HepG2 (cell line): ENCODE results near the gene PRELID1. TPM values are rescaled to one million over a fixed set of nuclear protein-coding genes. Genes with fewer than 3 reads are reported as not detected.
A peak's percentile ranks its signal among the peaks of the same experiment; 100 is the strongest.

Experiments
- DMTF1 ChIP-seq: sonication (generic); formaldehyde crosslinking; IDR thresholded peaks from 2 replicates; pipeline ENCODE4 v1.4.0; 2020; ENCODE audit warnings: mild to moderate bottlenecking, missing genetic modification reagents
- KLF11 ChIP-seq: IDR thresholded peaks from 2 replicates; pipeline ENCODE4 v1.6.1; 2016; ENCODE audit warnings: missing compliant biosample characterization
- NFIC ChIP-seq: IDR thresholded peaks from 2 replicates; pipeline ENCODE4 v1.6.1; 2012; ENCODE audit warnings: mild to moderate bottlenecking, low read length, inconsistent platforms
- REPIN1 ChIP-seq: sonication (generic); formaldehyde crosslinking; IDR thresholded peaks from 2 replicates; pipeline ENCODE4 v1.8.0; 2022; ENCODE audit warnings: missing genetic modification reagents, low read depth, mild to moderate bottlenecking, borderline replicate concordance
- RFXANK ChIP-seq: IDR thresholded peaks from 2 replicates; pipeline ENCODE4 v1.6.1; 2016
- SMARCC2 ChIP-seq: fragments of 450-650 bp; IDR thresholded peaks from 2 replicates; pipeline ENCODE4 v1.6.1; 2017; ENCODE audit warnings: antibody characterized with exemption, mild to moderate bottlenecking
- SRY ChIP-seq: sonication (generic); formaldehyde crosslinking; IDR thresholded peaks from 2 replicates; pipeline ENCODE4 v1.8.0; 2022; ENCODE audit warnings: mild to moderate bottlenecking, missing genetic modification reagents
- ZBTB21 ChIP-seq: sonication (generic); formaldehyde crosslinking; IDR thresholded peaks from 2 replicates; pipeline ENCODE4 v1.4.0; 2020; ENCODE audit warnings: missing genetic modification reagents
- ZFX ChIP-seq: sonication (generic); formaldehyde crosslinking; IDR thresholded peaks from 2 replicates; pipeline ENCODE4 v1.4.0; 2020; ENCODE audit warnings: mild to moderate bottlenecking, low read depth, missing genetic modification reagents, moderate library complexity
- ZNF138 ChIP-seq: sonication (generic); formaldehyde crosslinking; IDR thresholded peaks from 2 replicates; pipeline ENCODE4 v1.5.0; 2020; ENCODE audit warnings: mild to moderate bottlenecking, low read depth, missing genetic modification reagents
- ZNF317 ChIP-seq: sonication (generic); formaldehyde crosslinking; IDR thresholded peaks from 2 replicates; pipeline ENCODE4 v1.5.0; 2020; ENCODE audit warnings: mild to moderate bottlenecking, missing genetic modification reagents
- ZNF33B ChIP-seq: sonication (generic); formaldehyde crosslinking; IDR thresholded peaks from 2 replicates; pipeline ENCODE4 v1.5.1; 2020; ENCODE audit warnings: mild to moderate bottlenecking, missing genetic modification reagents
- ZNF766 ChIP-seq: sonication (generic); formaldehyde crosslinking; IDR thresholded peaks from 2 replicates; pipeline ENCODE4 v1.5.0; 2020; ENCODE audit warnings: missing genetic modification reagents, borderline replicate concordance
- ZNF777 ChIP-seq: sonication (generic); formaldehyde crosslinking; IDR thresholded peaks from 2 replicates; pipeline ENCODE4 v1.4.0; 2020; ENCODE audit warnings: missing genetic modification reagents
- polyA plus RNA-seq, 8 experiments: library from polyadenylated mRNA; depleted of rRNA in 3 of 8; stranded (reverse) in 7 of 8; unstranded in 1 of 8; fragments of >200 nt; fragmentation: Illumina TruSeq in 4 of 8; extraction: Trizol in 4 of 8; gene quantifications; 2 replicates each; pipeline versions ENCODE4 v1.2.1 to v1.2.3, GENCODE V29; 2011 to 2016; ENCODE audit warnings: low read depth in 4 of 8, missing spikeins in 1 of 8, mixed read lengths in 1 of 8; ENCODE audit not compliant: insufficient read depth in 1 of 8
- total RNA-seq, 5 experiments: library from RNA; depleted of rRNA; stranded (reverse); fragments of >200 nt; fragmentation: Illumina TruSeq; extraction: Trizol; gene quantifications; 2 replicates each; pipeline ENCODE4 v1.2.3, GENCODE V29; 2016; ENCODE audit warnings: low read depth in 1 of 5
- TF ChIP-seq, protein P1 (sequence below): sonication (generic); formaldehyde crosslinking; IDR thresholded peaks from 2 replicates; pipeline ENCODE4 v1.5.0; 2020; ENCODE audit warnings: mild to moderate bottlenecking, low read depth, missing genetic modification reagents, borderline replicate concordance
- TF ChIP-seq, protein P2 (sequence below): sonication (generic); formaldehyde crosslinking; IDR thresholded peaks from 2 replicates; pipeline ENCODE4 v1.8.0; 2022; ENCODE audit warnings: mild to moderate bottlenecking, missing genetic modification reagents; ENCODE audit not compliant: insufficient replicate concordance
- TF ChIP-seq, protein P3 (sequence below): IDR thresholded peaks from 2 replicates; pipeline ENCODE4 v1.6.1; 2018; ENCODE audit warnings: missing genetic modification reagents, mild to moderate bottlenecking, missing compliant biosample characterization
- TF ChIP-seq, protein P4 (sequence below): sonication (generic); formaldehyde crosslinking; IDR thresholded peaks from 2 replicates; pipeline ENCODE4 v1.4.0; 2020; ENCODE audit warnings: missing genetic modification reagents

PRELID1 gene
- total and polyA plus RNA-seq, 2 of the 13 experiments (the other 11 are each of a cell fraction or from before 2014, with no cell fraction given) = 250 to 271 TPM

DNA sequence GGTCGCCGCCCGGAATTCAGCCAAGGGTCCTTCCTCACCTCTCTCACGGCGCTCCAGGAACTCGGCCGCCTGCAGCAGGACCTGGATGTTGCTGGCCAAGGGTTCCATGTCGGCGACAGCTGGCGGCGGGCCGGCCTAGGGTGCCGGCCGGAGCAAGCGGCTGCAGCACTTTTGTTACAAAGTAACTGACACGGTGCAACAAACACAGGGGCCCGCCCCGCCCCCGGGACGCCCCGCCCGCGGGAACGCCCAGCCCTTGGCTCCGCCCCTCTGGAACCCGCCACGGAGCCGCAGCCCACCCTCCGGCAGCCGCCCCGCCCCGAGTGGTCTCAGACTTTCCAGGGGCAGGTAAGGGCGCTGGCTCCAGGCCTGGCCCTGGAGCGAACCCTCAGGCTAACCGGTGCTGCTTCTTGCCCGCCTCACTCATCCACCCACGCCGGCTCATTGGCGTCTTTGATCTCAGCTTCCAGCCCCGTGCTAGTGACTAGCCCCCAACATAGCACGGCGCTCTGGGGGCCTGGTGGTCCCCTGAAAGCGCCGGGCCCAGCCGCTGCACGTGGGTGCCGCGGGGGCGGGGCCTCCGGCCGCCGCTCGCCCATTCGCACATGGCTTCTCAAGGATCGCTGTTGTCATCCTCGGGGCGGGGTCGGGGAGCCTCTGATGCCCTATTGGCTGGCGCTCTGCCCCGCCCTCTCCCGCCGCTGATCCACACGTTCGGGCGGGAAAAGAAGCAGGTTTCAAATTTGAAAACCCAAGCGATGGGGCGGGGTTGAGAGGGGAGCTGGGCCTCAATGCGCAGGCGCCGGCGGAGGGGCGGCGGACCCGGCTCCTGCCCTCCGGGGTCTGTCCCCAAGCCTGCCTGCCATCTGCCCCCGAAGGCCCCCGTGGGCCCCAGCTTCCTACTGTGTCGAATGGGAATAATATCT, 8.4 kb downstream of the PRELID1 start, which contains the start of gene MXD3 (continued):
- TF ChIP-seq, protein P1, sequence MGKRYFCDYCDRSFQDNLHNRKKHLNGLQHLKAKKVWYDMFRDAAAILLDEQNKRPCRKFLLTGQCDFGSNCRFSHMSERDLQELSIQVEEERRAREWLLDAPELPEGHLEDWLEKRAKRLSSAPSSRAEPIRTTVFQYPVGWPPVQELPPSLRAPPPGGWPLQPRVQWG (CRISPR knock-in tag) = no peak
- TF ChIP-seq SRY (CRISPR knock-in tag) (no peak), ZNF138 (CRISPR knock-in tag) (peak; percentile 40; the same call in 1 of the 2 replicates), SMARCC2 (no peak), ZFX (CRISPR knock-in tag) (peak; percentile 81), DMTF1 (CRISPR knock-in tag) (no peak), ZNF317 (CRISPR knock-in tag) (no peak), NFIC (no peak), ZNF33B (CRISPR knock-in tag) (no peak), RFXANK (CRISPR knock-in tag) (no peak), KLF11 (CRISPR knock-in tag) (0 out of 2 replicates have a peak, but pooled peaks have one; percentile 60), ZBTB21 (CRISPR knock-in tag) (no peak), REPIN1 (CRISPR knock-in tag) (0 out of 2 replicates have a peak, but pooled peaks have one; percentile 28), ZNF777 (CRISPR knock-in tag) (0 out of 2 replicates have a peak, but pooled peaks have one; percentile 43), ZNF766 (CRISPR knock-in tag) (0 out of 2 replicates have a peak, but pooled peaks have one; percentile 43)
- TF ChIP-seq, protein P2, sequence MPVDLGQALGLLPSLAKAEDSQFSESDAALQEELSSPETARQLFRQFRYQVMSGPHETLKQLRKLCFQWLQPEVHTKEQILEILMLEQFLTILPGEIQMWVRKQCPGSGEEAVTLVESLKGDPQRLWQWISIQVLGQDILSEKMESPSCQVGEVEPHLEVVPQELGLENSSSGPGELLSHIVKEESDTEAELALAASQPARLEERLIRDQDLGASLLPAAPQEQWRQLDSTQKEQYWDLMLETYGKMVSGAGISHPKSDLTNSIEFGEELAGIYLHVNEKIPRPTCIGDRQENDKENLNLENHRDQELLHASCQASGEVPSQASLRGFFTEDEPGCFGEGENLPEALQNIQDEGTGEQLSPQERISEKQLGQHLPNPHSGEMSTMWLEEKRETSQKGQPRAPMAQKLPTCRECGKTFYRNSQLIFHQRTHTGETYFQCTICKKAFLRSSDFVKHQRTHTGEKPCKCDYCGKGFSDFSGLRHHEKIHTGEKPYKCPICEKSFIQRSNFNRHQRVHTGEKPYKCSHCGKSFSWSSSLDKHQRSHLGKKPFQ (CRISPR knock-in tag) = peak; percentile 62
- TF ChIP-seq, protein P3, sequence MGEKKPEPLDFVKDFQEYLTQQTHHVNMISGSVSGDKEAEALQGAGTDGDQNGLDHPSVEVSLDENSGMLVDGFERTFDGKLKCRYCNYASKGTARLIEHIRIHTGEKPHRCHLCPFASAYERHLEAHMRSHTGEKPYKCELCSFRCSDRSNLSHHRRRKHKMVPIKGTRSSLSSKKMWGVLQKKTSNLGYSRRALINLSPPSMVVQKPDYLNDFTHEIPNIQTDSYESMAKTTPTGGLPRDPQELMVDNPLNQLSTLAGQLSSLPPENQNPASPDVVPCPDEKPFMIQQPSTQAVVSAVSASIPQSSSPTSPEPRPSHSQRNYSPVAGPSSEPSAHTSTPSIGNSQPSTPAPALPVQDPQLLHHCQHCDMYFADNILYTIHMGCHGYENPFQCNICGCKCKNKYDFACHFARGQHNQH (CRISPR knock-in tag) = 0 out of 2 replicates have a peak, but pooled peaks have one; percentile 22
- TF ChIP-seq, protein P4, sequence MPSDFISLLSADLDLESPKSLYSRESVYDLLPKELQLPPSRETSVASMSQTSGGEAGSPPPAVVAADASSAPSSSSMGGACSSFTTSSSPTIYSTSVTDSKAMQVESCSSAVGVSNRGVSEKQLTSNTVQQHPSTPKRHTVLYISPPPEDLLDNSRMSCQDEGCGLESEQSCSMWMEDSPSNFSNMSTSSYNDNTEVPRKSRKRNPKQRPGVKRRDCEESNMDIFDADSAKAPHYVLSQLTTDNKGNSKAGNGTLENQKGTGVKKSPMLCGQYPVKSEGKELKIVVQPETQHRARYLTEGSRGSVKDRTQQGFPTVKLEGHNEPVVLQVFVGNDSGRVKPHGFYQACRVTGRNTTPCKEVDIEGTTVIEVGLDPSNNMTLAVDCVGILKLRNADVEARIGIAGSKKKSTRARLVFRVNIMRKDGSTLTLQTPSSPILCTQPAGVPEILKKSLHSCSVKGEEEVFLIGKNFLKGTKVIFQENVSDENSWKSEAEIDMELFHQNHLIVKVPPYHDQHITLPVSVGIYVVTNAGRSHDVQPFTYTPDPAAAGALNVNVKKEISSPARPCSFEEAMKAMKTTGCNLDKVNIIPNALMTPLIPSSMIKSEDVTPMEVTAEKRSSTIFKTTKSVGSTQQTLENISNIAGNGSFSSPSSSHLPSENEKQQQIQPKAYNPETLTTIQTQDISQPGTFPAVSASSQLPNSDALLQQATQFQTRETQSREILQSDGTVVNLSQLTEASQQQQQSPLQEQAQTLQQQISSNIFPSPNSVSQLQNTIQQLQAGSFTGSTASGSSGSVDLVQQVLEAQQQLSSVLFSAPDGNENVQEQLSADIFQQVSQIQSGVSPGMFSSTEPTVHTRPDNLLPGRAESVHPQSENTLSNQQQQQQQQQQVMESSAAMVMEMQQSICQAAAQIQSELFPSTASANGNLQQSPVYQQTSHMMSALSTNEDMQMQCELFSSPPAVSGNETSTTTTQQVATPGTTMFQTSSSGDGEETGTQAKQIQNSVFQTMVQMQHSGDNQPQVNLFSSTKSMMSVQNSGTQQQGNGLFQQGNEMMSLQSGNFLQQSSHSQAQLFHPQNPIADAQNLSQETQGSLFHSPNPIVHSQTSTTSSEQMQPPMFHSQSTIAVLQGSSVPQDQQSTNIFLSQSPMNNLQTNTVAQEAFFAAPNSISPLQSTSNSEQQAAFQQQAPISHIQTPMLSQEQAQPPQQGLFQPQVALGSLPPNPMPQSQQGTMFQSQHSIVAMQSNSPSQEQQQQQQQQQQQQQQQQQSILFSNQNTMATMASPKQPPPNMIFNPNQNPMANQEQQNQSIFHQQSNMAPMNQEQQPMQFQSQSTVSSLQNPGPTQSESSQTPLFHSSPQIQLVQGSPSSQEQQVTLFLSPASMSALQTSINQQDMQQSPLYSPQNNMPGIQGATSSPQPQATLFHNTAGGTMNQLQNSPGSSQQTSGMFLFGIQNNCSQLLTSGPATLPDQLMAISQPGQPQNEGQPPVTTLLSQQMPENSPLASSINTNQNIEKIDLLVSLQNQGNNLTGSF (CRISPR knock-in tag) = no peak
